Stomach (tissue), 9 donors: ENCODE measurements around the gene SIX3. TPM values are rescaled to one million over a fixed set of nuclear protein-coding genes. Genes with fewer than 3 reads are reported as not detected.

Source experiments
- DNase-seq, 2 donors: peaks; one replicate each; pipeline versions ENCODE4 v3.0.0 to v3.0.0-alpha.2; 2013 to 2019
- H3K27ac ChIP-seq, 5 donors: fragments of 200-600 bp in 4 of 5; sonication (generic) in 4 of 5; one replicate each; pipeline ENCODE4 v1.5.1; 2013 to 2019; ENCODE audit warnings: mild to moderate bottlenecking in 1 of 5, moderate library complexity in 1 of 5
- H3K27me3 ChIP-seq, 3 donors: fragments of 200-600 bp; sonication (generic); one replicate each; pipeline ENCODE4 v1.5.1; 2017 to 2019; ENCODE audit warnings: mixed run types in 1 of 3
- H3K36me3 ChIP-seq, 4 donors: fragments of 200-600 bp; sonication (generic); 1 replicate in 3 of 4; 2 replicates in 1 of 4; pipeline ENCODE4 v1.5.1; 2016 to 2019
- H3K4me1 ChIP-seq, 4 donors: fragments of 200-600 bp; sonication (generic); one replicate each; pipeline ENCODE4 v1.5.1; 2016 to 2019
- H3K4me3 ChIP-seq, 4 donors: fragments of 200-600 bp; sonication (generic) in 3 of 4; one replicate each; pipeline ENCODE4 v1.5.1; 2016 to 2019; ENCODE audit warnings: mild to moderate bottlenecking in 1 of 4
- H3K9me3 ChIP-seq, 4 donors: fragments of 200-600 bp; sonication (generic); one replicate each; pipeline ENCODE4 v1.5.1; 2016 to 2019
- EP300 ChIP-seq: sonication (generic); formaldehyde crosslinking; IDR thresholded peaks from one replicate; pipeline ENCODE4 v1.6.1; 2017; ENCODE audit warnings: antibody characterized with exemption
- POLR2A ChIP-seq, 4 donors: fragments of 450-650 bp; IDR thresholded peaks; one replicate each; pipeline ENCODE4 v1.6.1; 2016; ENCODE audit warnings: antibody characterized with exemption in 4 of 4, control low read depth in 2 of 4, mild to moderate bottlenecking in 1 of 4, moderate library complexity in 1 of 4
- POLR2AphosphoS5 ChIP-seq, 3 donors: sonication (generic); formaldehyde crosslinking; IDR thresholded peaks; one replicate each; pipeline ENCODE4 v1.6.1; 2016; ENCODE audit warnings: antibody characterized with exemption in 3 of 3
- WGBS, 5 donors: extraction: QIAGEN DNeasy Blood & Tissue Kit in 3 of 5; methylation state at CpG; one replicate each; pipeline versions ENCODE4 v1.1.5 to v1.1.7; 2013 to 2018; 5-methylcytosine and 5-hydroxymethylcytosine counted together
- intact Hi-C: fragments of 100-400 bp; cut with DNase I; formaldehyde crosslinking; loops from one replicate; pipeline ENCODE4 v1.15.1; 2023; ENCODE audit warnings: low total_unique reads
- polyA plus RNA-seq, 3 donors: library from polyadenylated mRNA; stranded (reverse); fragments of 200-250 nt; gene quantifications; one replicate each; pipeline ENCODE4 v1.2.3, GENCODE V29; 2013
- total RNA-seq, 5 donors: library from RNA; depleted of rRNA; stranded (reverse); fragments of >200 nt; gene quantifications; one replicate each; pipeline versions ENCODE4 v1.1.0 to v1.2.3, GENCODE V29; 2014 to 2016
- TF ChIP-seq, protein P1 (sequence below), 7 experiments: fragments of 450-650 bp in 4 of 7; fragments of 200-600 bp in 3 of 7; sonication (generic) in 3 of 7; IDR thresholded peaks; one replicate each; pipeline ENCODE4 v1.5.1; 2016 to 2019; ENCODE audit warnings: antibody characterized with exemption in 7 of 7, control low read depth in 2 of 7, mild to moderate bottlenecking in 1 of 7
- donor health status: healthy with polysubstance abuse.
- donor health status: Bipolar disorder and iron deficiency.
- donor health status: healthy.

Gene SIX3
- total and polyA plus RNA-seq, 8 donors, result not detected

- Histone ChIP-seq H3K9me3 (no peaks in the 10 kb centered on the region), H3K27ac (no peak overlapping the region), H3K36me3 (no peaks in the 10 kb centered on the region), H3K4me1 (peaks cover 0 to 6% (median 0%) of the 10 kb centered on the region in 4 donors), H3K27me3 (peaks cover 3 to 67% (median 6%) of the 10 kb centered on the region in 3 donors), H3K4me3 (no peak overlapping the region)
- peak in 1 of 2 donors; percentile 39 for DNase-seq
- 55 to 69% (median 63%) methylated on average over 5 to 6 of the region's 6 CpGs for WGBS, 5 donors
- no peak for TF ChIP-seq POLR2AphosphoS5 (IDR thresholded peaks at IDR 0.05)
- TF ChIP-seq EP300, result no peak
- TF ChIP-seq, protein P1, sequence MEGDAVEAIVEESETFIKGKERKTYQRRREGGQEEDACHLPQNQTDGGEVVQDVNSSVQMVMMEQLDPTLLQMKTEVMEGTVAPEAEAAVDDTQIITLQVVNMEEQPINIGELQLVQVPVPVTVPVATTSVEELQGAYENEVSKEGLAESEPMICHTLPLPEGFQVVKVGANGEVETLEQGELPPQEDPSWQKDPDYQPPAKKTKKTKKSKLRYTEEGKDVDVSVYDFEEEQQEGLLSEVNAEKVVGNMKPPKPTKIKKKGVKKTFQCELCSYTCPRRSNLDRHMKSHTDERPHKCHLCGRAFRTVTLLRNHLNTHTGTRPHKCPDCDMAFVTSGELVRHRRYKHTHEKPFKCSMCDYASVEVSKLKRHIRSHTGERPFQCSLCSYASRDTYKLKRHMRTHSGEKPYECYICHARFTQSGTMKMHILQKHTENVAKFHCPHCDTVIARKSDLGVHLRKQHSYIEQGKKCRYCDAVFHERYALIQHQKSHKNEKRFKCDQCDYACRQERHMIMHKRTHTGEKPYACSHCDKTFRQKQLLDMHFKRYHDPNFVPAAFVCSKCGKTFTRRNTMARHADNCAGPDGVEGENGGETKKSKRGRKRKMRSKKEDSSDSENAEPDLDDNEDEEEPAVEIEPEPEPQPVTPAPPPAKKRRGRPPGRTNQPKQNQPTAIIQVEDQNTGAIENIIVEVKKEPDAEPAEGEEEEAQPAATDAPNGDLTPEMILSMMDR (IDR thresholded peaks at IDR 0.05), result no peak
- TF ChIP-seq POLR2A (IDR thresholded peaks at IDR 0.05), result no peak
- intact Hi-C loops, result no loop called here
Observed at GRCh38 chr2:44974064-44974715, 32.7 kb downstream of the SIX3 start.

GRCh38 chr2:44975571-44976450, 34.3 kb downstream of the SIX3 start:
- peak in 1 of 2 donors; percentile 53 for DNase-seq
- Histone ChIP-seq H3K4me1 (peaks cover 0 to 6% (median 0%) of the 10 kb centered on the region in 4 donors), H3K9me3 (no peaks in the 10 kb centered on the region), H3K27ac (no peak overlapping the region), H3K4me3 (no peak overlapping the region), H3K27me3 (peaks cover 3 to 74% (median 6%) of the 10 kb centered on the region in 3 donors), H3K36me3 (no peaks in the 10 kb centered on the region)
- intact Hi-C loops, result loop anchor here (5.0 kb wide), 1 partner anchor 511 kb away; no protein-coding TSS in a partner anchor
- TF ChIP-seq POLR2AphosphoS5 (IDR thresholded peaks at IDR 0.05) (no peak), EP300 (no peak), POLR2A (IDR thresholded peaks at IDR 0.05) (no peak)
- TF ChIP-seq, protein P1 (IDR thresholded peaks at IDR 0.05), result no peak
- 59 to 83% (median 73%) methylated on average over 23 to 24 of the region's 24 CpGs for WGBS, 5 donors

DNA sequence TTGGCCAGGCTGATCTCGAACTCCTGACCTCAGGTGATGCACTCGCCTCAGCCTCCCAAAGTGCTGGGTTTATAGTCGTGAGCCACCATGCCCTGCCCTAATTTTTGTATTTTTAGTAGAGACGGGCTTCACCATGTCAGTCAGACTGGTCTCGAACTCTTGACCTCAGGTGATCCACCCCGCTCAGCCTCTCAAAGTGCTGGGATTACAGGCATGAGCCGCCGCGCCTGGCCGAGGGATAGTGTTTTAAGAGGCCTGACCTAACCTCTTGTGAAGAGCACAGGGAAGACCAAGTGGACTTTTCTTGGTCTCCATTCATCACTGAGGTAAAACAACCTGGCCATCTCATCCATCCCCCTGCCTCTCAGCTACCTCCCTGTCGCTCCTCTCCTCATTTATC, 38.1 kb downstream of the SIX3 start:
- TF ChIP-seq EP300, result no peak
- TF ChIP-seq POLR2A (IDR thresholded peaks at IDR 0.05), result no peak
- TF ChIP-seq POLR2AphosphoS5 (IDR thresholded peaks at IDR 0.05), result no peak
- TF ChIP-seq, protein P1 (IDR thresholded peaks at IDR 0.05), result no peak
- intact Hi-C loops, result loop anchor here (5.0 kb wide), 1 partner anchor 508 kb away; no protein-coding TSS in a partner anchor
- H3K27ac ChIP-seq, result no peak overlapping the region
- H3K27me3 ChIP-seq, result peaks cover 0 to 48% (median 0%) of the 10 kb centered on the region in 3 donors
- H3K4me3 ChIP-seq, result no peak overlapping the region
- no peak for DNase-seq
- no peaks in the 10 kb centered on the region for H3K9me3 ChIP-seq
- H3K36me3 ChIP-seq, result no peaks in the 10 kb centered on the region
- H3K4me1 ChIP-seq, result peaks cover 0 to 5% (median 0%) of the 10 kb centered on the region in 4 donors
- WGBS, 5 donors, result 72 to 83% (median 78%) methylated on average over 10 to 11 of the region's 11 CpGs
